HG03520 (cell line): ENCODE measurements around the gene PRPF38B.
"Not testable (repeated sequence)": the region's sequence is repeated elsewhere in the genome, so short reads cannot be mapped to it uniquely, and the experiment has no call there.

Experiments
- ATAC-seq: cut with Tn5 transposase; IDR thresholded peaks from one replicate; pipeline ENCODE4 v1.9.1; 2021; ENCODE audit warnings: mild to moderate bottlenecking, moderate library complexity; ENCODE audit not compliant: unreplicated experiment

Gene PRPF38B

GRCh38 chr1:108691942-108692723 lies at the start of gene PRPF38B:
PRPF38B (plus strand) TSS chr1:108692310; CDS start chr1:108692592, 282 bp downstream.
- ATAC-seq, result peak; percentile 91

- ATAC-seq, result peak; percentile 63
These were observed 48.4 kb upstream of the PRPF38B start for GRCh38 chr1:108643492-108644335.

DNA sequence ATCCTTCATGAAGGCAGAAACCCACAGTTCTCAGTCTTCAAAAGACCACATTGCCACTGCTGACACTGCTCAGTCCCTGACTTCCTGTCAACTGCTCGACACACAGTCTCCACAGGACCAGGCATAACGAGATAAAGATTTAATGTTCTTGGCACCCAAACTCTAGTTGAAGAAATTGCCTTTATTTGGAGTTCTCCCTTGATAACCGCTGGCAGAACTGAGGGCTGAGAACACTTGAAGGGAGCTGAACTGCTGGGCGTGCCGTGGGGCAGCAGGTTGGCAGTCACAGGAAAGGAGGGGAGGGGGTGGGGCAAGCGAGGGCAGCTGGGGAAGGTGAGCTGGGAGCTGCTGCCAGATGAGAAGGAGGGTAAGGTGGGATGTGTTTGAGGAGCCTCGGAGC lies 47.1 kb upstream of the PRPF38B start:
- no peak for ATAC-seq

- ATAC-seq, result no peak
These were observed 46.4 kb upstream of the PRPF38B start for GRCh38 chr1:108645564-108646184.

DNA sequence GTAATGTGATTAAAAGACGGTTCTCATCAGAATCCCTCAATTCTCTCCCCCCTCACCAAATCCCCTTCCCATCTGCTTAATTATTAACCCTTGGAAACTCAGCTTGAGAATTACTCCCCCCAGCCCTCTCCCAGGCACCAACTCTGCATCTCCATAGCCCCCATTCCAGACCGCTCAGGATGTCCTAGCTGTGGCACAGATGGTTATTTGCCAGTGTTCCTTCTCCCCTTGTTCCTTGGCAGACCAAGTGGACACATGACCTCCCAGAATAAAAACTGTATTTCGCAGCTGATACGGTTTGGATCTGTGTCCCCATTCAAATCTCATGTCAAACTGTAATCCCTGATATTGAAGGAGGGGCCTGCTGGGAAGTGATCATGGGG lies 45.9 kb upstream of the PRPF38B start:
- no peak for ATAC-seq

GRCh38 chr1:108646648-108647269 lies 45.4 kb upstream of the PRPF38B start:
- ATAC-seq, result no peak

- no peak for ATAC-seq
These were observed 38.5 kb upstream of the PRPF38B start for GRCh38 chr1:108653431-108654105.

GRCh38 chr1:108657356-108658080 lies 34.6 kb upstream of the PRPF38B start:
- ATAC-seq, result no peak

DNA sequence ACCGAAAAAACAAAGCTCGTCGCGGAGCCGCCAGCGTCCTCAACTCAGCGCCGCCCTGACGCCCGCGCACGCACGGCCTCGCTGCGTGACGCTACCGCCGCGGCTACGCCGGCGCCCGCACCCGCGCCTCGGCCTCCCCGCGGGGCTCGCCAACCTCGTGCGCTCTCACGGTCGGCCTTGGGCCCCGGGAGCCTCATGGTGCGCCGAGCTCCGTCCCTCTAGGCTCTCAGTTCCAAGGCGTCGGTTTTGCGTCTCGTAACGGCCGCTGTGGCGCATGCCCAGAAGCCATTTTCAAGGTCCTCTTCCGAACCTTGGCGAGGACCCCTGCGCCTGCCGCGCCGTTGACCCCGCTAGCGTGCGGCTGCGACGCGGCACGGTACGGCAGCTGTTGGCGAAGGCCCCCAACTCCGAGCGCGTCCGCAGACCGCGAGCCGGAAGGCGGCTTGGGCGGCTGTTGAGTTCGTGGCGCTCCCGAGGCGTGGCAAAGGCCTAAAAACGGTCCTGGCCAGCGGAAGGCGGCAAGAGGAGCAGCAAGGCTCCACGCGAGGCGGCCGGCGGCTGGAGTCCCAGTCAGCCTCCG lies 31.0 kb upstream of the PRPF38B start, which contains the start of gene HENMT1:
Gene HENMT1 (minus strand): TSS at position 64 of the 580 bp plus-strand sequence. CDS start 1,209 bp downstream, outside the sequence.
- ATAC-seq, result peak; percentile 80

DNA sequence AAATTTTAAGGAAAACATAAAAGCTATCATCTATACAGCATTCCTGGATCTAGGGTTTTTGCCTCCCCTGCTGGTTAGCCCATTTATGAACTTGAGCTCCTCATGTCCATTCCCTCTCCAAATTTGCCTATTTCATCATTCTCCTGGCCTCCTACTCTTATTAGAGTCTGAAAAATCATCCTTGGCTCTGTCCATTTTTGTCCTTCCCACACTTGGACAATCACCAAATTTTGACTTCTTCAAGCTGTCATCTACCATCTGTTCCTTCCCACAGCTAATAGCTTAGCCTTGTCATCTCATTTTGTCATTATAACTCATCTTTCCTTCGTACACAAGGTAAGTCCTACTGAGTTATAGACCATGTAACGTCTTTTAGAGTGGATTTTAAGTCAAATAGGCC lies 29.0 kb upstream of the PRPF38B start:
- no peak for ATAC-seq

- no peak for ATAC-seq
These were observed 27.6 kb upstream of the PRPF38B start for GRCh38 chr1:108664481-108664880.

GRCh38 chr1:108665067-108665466 lies 27.0 kb upstream of the PRPF38B start:
- no peak for ATAC-seq

DNA sequence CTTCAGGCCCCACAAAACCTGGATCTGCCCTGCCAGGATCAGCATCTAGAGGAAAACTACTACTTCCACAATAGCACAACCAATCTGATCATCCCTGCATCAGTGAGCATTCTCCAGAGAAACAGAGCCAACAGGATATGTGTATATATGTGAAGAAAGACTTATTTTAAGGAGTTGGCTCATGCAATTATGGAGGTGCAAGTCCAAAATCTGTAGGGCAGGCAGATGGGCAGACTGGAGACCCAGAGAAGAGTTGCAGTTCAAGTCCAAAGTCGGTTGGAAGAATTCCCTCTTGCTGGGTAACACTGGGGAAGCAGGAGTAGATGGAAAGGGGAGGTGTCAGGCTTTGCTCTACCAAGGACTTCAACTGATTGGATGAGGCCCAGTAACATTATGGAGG lies 26.3 kb upstream of the PRPF38B start:
- ATAC-seq, result no peak

DNA sequence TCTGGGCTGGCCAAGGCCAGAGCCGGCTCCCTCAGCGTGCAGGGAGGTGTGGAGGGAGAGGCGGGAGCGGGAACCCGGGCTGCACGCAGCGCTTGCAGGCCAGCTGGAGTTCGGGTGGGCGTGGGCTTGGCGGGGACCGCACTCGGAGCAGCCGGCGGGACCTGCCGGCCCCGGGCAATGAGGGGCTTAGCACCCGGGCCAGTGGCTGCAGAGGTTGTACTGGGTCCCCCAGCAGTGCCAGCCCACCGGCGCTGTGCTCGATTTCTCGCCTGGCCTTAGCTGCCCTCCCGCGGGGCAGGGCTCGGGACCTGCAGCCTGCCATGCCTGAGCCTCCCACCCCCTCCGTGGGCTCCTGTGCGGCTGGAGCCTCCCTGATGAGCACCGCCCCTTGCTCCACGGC lies 24.7 kb upstream of the PRPF38B start:
- not testable (repeated sequence) for ATAC-seq

- no peak for ATAC-seq
These were observed 23.3 kb upstream of the PRPF38B start for GRCh38 chr1:108668777-108669176.

DNA sequence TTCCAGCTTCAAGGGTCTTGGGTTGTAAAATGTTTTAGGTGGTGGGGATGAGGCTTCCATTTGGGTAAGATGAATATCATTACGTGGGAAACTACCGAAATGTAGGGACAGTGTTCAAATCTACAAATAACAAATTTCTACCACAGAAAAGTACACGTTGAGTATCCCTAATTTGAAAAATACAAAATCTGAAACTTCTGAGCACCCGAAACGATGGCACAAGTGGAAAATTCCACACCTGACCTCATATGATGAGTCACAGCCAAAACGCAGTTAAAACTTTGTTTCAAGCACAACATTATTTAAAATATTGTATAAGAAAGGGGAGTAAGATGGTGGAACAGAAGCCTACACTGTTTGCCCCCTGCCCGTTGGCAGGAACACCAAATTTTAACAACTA lies 22.4 kb upstream of the PRPF38B start:
- no peak for ATAC-seq

DNA sequence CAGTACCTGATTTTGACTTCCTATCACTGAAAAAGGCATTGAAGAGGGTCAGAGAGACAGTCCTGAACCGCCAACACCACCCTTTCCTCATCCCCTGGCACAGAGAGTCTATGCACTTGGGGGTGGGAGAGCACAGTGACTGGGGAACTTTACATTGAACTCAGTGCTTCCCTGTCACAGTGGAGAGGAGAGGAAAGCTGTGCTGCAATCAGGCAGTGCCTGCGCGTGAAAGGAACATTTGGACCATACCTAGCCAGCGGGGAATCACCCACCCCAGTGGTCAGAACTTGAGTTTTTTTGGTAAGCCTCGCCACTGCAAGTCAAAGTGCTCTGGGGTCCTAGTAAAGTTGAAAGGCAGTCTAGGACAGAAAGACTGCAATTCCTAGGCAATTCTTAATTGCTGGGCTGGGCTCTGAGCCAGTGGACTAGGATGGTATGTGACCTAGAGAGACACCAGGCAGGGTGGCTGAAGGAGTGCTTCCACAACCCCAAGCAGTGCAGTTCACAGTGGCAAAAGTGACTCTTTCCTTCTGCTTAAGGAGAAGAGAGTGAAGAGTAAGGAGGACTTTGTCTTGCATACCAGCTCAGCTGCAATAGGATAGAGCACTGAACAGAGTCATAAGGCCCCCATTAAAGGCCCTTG lies 21.9 kb upstream of the PRPF38B start:
- no peak for ATAC-seq

DNA sequence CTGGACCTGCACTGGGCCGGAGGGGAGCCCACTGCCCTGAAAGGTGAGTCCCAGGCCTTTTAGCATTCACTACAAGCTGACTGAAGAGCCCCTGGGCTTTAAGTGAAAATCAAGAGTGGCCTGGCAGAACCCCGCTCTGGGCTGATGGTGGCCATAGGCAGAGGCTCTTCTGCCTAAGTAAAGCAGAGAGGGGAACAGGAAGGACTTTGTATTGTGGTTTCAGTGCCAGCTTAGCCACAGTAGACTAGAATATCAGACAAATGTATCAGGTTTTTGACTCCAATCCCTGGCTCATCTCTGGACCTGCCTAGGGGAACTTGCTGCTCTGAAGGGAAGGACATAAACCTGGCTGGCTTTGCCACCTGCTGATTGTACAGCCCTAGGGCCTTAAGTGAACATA lies 21.0 kb upstream of the PRPF38B start:
- ATAC-seq, result no peak

DNA sequence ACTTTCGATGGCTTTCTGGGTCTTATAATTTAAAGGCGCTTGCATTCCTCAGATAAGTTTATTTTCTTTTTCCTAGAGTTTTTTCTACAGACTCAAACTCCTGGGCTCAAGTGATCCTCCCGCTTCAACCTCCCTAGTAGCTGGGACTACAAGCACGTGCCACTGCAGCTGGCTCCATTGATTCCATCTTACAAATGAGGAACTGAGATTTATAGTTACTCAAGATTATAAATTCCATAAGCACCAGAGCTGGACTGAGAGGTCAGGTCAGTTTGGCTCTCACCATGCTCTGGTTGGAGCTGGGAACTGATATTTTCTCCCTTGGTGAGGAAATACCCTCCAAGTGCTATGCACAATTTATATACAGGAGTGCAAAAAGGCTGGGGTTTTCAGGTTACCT lies 13.4 kb upstream of the PRPF38B start:
- ATAC-seq, result no peak
